Airway epithelial cell (primary cell): ENCODE results near the gene HTR1D. TPM values are rescaled to one million over a fixed set of nuclear protein-coding genes. Genes with fewer than 3 reads are reported as not detected.

ENCODE experiments used
- total RNA-seq: library from RNA; depleted of rRNA; stranded (reverse); fragments of >200 nt; gene quantifications from 2 replicates; pipeline ENCODE4 v1.2.3, GENCODE V29; 2015

HTR1D gene
- total RNA-seq = 0.07 TPM in 1 of 2 replicates, not detected in the other

DNA sequence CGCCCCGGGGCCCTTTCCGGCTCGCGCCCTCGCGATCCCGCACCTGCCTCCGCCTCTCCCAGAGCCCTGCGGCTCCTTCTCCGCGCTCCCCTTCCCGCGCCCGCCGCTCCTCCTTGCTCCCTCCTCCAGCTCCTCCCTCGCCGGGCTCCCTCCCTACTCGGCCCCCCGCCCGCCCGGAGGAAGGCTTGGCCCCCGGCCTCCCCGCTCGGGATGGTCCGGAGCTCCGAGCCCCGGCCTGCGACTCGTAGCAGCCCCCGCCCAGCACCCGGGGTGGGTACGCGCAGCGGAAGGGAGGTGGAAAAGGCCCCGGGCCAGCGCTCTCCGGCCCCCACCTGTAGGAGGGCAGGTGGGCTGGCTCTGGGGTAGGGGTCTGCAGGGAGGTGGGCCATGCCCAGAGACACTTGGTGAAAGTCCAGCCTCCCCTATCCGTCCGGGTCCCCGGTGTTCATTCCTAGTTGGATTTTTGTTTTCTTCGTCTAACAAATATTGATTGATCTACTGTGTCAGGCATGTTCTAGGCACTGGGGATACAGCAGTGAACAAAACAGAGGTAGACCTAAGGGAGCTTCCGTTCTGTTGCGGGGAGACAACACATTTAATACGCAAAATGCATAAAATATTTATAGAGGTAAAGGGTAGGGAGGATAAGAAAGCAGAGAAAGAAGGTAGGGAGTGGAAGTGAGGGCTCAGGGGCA lies at the start of gene HTR1D:
TSS of gene HTR1D (minus strand) at position 82 of the 695 bp plus-strand sequence. CDS start 23,283 bp downstream, outside the sequence.

DNA sequence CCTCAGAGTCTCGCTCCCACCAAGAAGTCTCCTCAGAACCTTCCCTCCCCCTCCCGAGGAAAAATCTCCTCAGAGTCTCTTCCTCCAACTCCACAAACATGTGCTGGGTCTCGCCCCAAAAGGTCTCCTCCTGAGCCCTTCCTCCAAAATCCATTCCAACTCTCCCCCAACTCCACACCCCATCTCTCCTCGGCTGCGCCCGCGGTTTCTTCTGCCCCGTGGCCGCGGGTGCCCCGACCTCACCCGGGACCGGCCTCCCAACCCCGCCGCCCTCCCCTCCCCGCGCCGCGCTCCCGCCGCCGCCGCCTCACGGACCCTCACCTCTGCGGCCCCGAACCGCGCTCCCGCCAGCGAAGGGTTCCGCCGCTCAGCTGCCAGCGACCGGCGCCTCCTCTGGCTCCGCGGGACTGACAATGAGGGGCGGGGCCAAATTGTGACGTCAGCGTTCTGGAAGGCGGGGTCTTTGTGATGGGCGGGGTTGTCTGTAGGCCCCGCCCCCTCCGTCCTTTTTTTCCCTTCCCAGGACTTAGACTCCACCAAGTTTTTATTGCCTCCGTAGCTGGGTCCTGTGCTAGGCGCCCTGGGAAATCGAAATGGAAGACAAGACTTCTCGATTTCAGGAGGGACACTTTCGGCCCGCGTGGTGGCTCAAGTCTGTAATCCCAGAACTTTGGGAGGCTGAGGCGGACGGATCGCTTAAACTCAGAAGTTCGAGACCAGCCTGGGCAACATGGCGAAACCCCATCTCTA lies 48.7 kb downstream of the HTR1D start, which contains the start of gene LUZP1:
TSS of gene LUZP1 (minus strand) at position 412 of the 750 bp plus-strand sequence.

Other genes with a start within 250 kb of the HTR1D start
- not detected in 2 replicates for gene LACTBL1, start 244.6 kb downstream of the HTR1D start, total RNA-seq
- gene TEX46, start 201.7 kb downstream of the HTR1D start, total RNA-seq = not detected in 2 replicates
- gene KDM1A, start 198.0 kb downstream of the HTR1D start, total RNA-seq = 105 and 121 TPM in 2 replicates
- gene LUZP1, start 48.6 kb downstream of the HTR1D start, total RNA-seq = 24.6 and 34.8 TPM in 2 replicates
- 78.4 and 115 TPM in 2 replicates for gene HNRNPR, start 126.8 kb upstream of the HTR1D start, total RNA-seq
- gene ZNF436, start 152.3 kb upstream of the HTR1D start, total RNA-seq = 17.8 and 23.6 TPM in 2 replicates
- 4.4 and 8.5 TPM in 2 replicates for gene TCEA3, start 207.2 kb upstream of the HTR1D start, total RNA-seq